GM12878 (cell line): ENCODE data around the gene STX19. TPM values are rescaled to one million over a fixed set of nuclear protein-coding genes. Genes with fewer than 3 reads are reported as not detected.

Source experiments
- ATAC-seq: fragments of 200-7000 bp; cut with Tn5 transposase; 3 replicates; pipeline ENCODE4 v1.9.1; 2020; ENCODE audit warnings: mild to moderate bottlenecking, moderate library complexity
- BruUV-seq: library from RNA; stranded (reverse); fragments of 400-500 nt; replicated peaks from 2 replicates; lab custom pipeline; 2021; lab: Mats Ljungman, UMichigan
- CTCF ChIA-PET: fragments of 300-600 bp; sonication (Branson Sonifier 250); formaldehyde crosslinking; extraction: SDS; loops from one replicate; lab custom pipeline; 2021; ENCODE audit warnings: inconsistent platforms; lab: Yijun Ruan, JAX
- POLR2A ChIA-PET: fragments of 350-600 bp; formaldehyde crosslinking; extraction: SDS; loops from one replicate; lab custom pipeline; 2021; ENCODE audit warnings: inconsistent platforms; lab: Charles Lee
- RAD21 ChIA-PET: fragments of 300-600 bp; sonication (Branson Sonifier 250); formaldehyde crosslinking; loops from one replicate; lab custom pipeline; 2023; ENCODE audit warnings: antibody characterized with exemption; ENCODE audit not compliant: unreplicated experiment; lab: Charles Lee
- SMC1A ChIA-PET: fragments of 300-600 bp; sonication (Branson Sonifier 250); formaldehyde crosslinking; loops from one replicate; lab custom pipeline; 2023; ENCODE audit not compliant: unreplicated experiment, uncharacterized antibody; lab: Charles Lee
- DNase-seq: peaks from one replicate; pipeline ENCODE4 v3.0.0-alpha.2; 2011; ENCODE audit warnings: low read depth, low spot score
- FAIRE-seq: peaks from 3 replicates; lab custom pipeline; 2011; peaks lifted over from hg19 to GRCh38; lab: Jason Lieb, UNC
- H2AFZ ChIP-seq: 2 replicates; pipeline ENCODE4 v1.6.0; 2011; ENCODE audit warnings: low read depth, low read length, control low read depth; ENCODE audit not compliant: control insufficient read depth
- H3K27ac ChIP-seq: 2 replicates; pipeline ENCODE4 v1.5.1; 2011; ENCODE audit warnings: control low read depth; ENCODE audit not compliant: control insufficient read depth, insufficient read depth
- H3K27me3 ChIP-seq, 2 experiments: replicated peaks in 1 of 2; 2 replicates each; pipeline versions ENCODE4 v1.6.0 to v1.6.1; 2011; ENCODE audit warnings: low read length in 1 of 2; ENCODE audit not compliant: control insufficient read depth in 2 of 2, insufficient read depth in 2 of 2
- H3K36me3 ChIP-seq, 2 experiments: 2 replicates each; pipeline ENCODE4 v1.5.1; 2011; ENCODE audit warnings: low read length in 1 of 2; ENCODE audit not compliant: control insufficient read depth in 2 of 2, insufficient read depth in 2 of 2
- H3K4me1 ChIP-seq: 2 replicates; pipeline ENCODE4 v1.6.1; 2011; ENCODE audit warnings: mild to moderate bottlenecking, low read length, moderate library complexity, mixed read lengths; ENCODE audit not compliant: control insufficient read depth, insufficient read depth
- H3K4me2 ChIP-seq: 2 replicates; pipeline ENCODE4 v1.6.0; 2011; ENCODE audit warnings: control low read depth; ENCODE audit not compliant: control insufficient read depth, insufficient read depth
- H3K4me3 ChIP-seq: fragments of 200-600 bp; sonication (generic); 2 replicates; pipeline ENCODE4 v1.5.1; 2016
- H3K79me2 ChIP-seq: 2 replicates; pipeline ENCODE4 v1.6.0; 2011; ENCODE audit warnings: low read length; ENCODE audit not compliant: control insufficient read depth, insufficient read depth
- H3K9ac ChIP-seq: 2 replicates; pipeline ENCODE4 v1.8.0; 2011; ENCODE audit warnings: low read length, control low read depth, mixed read lengths; ENCODE audit not compliant: control insufficient read depth, insufficient read depth
- H3K9me3 ChIP-seq: replicated peaks from 3 replicates; pipeline ENCODE4 v1.5.1; 2011; ENCODE audit warnings: mild to moderate bottlenecking, low read length; ENCODE audit not compliant: control insufficient read depth, insufficient read depth
- H4K20me1 ChIP-seq: 2 replicates; pipeline ENCODE4 v1.6.0; 2011; ENCODE audit not compliant: control insufficient read depth, insufficient read depth
- ATF7 ChIP-seq: fragments of 450-650 bp; IDR thresholded peaks from 2 replicates; pipeline ENCODE4 v1.6.1; 2016; ENCODE audit warnings: low read depth, mild to moderate bottlenecking
- BMI1 ChIP-seq: fragments of 450-650 bp; IDR thresholded peaks from 2 replicates; pipeline ENCODE4 v1.6.1; 2016; ENCODE audit warnings: mild to moderate bottlenecking, moderate library complexity, borderline replicate concordance
- CBX3 ChIP-seq: fragments of 200-600 bp; sonication (generic); IDR thresholded peaks from 2 replicates; pipeline ENCODE4 v1.6.1; 2016; ENCODE audit warnings: low read depth, borderline replicate concordance
- EP300 ChIP-seq, 2 experiments: fragments of 150-350 bp in 1 of 2; IDR thresholded peaks; 2 replicates each; pipeline ENCODE4 v1.6.1; 2011 to 2012; ENCODE audit warnings: low read depth in 2 of 2, low read length in 2 of 2, borderline replicate concordance in 1 of 2, improper control_type of control experiment in 1 of 2, inconsistent platforms in 1 of 2; ENCODE audit not compliant: control insufficient read depth in 1 of 2
- HDGF ChIP-seq: fragments of 450-650 bp; IDR thresholded peaks from 2 replicates; pipeline ENCODE4 v1.6.1; 2016; ENCODE audit warnings: antibody characterized with exemption
- JUNB ChIP-seq: IDR thresholded peaks from 2 replicates; pipeline ENCODE4 v1.6.1; 2016; ENCODE audit warnings: antibody characterized with exemption, mild to moderate bottlenecking
- LARP7 ChIP-seq: fragments of 450-650 bp; IDR thresholded peaks from 2 replicates; pipeline ENCODE4 v1.6.1; 2017; ENCODE audit warnings: mild to moderate bottlenecking
- NBN ChIP-seq: fragments of 450-650 bp; IDR thresholded peaks from 2 replicates; pipeline ENCODE4 v1.6.1; 2016
- NR2C1 ChIP-seq: fragments of 450-650 bp; IDR thresholded peaks from 2 replicates; pipeline ENCODE4 v1.6.1; 2017; ENCODE audit warnings: antibody characterized with exemption, mild to moderate bottlenecking, moderate library complexity
- NRF1 ChIP-seq: conservative IDR thresholded peaks from 2 replicates; pipeline ENCODE4 v1.6.1; 2011; ENCODE audit warnings: mild to moderate bottlenecking, low read depth, low read length, improper control_type of control experiment
- SMC3 ChIP-seq: IDR thresholded peaks from 2 replicates; pipeline ENCODE4 v1.6.1; 2011; ENCODE audit warnings: low read length, improper control_type of control experiment, borderline replicate concordance
- SREBF2 ChIP-seq: IDR thresholded peaks from 2 replicates; pipeline ENCODE4 v1.6.1; 2012; ENCODE audit warnings: mild to moderate bottlenecking, low read length
- YY1 ChIP-seq: IDR thresholded peaks from 2 replicates; pipeline ENCODE4 v1.6.1; 2011; ENCODE audit warnings: low read depth, mild to moderate bottlenecking, low read length
- ZBTB33 ChIP-seq: fragments of 450-650 bp; IDR thresholded peaks from 2 replicates; pipeline ENCODE4 v1.6.1; 2017; ENCODE audit warnings: mild to moderate bottlenecking
- WGBS: methylation state at CpG from one replicate; pipeline ENCODE4 v1.1.6; 2016; ENCODE audit warnings: low lambda C conversion rate; ENCODE audit not compliant: insufficient replicate concordance, insufficient coverage; ENCODE audit errors: missing lambda C conversion rate; 5-methylcytosine and 5-hydroxymethylcytosine counted together
- in situ Hi-C: fragments of 300-500 bp; cut with MboI; formaldehyde crosslinking; loops from 9 replicates; pipeline ENCODE4 v1.14.3; 2018; ENCODE audit warnings: mixed read lengths
- intact Hi-C: fragments of 100-400 bp; cut with micrococcal nuclease; formaldehyde crosslinking; loops from one replicate; pipeline ENCODE4 v1.14.2; 2022; ENCODE audit not compliant: unreplicated experiment
- polyA plus RNA-seq, 11 experiments: library from polyadenylated mRNA; depleted of rRNA in 4 of 11; unstranded in 6 of 11; stranded (reverse) in 5 of 11; fragments of >200 nt; fragmentation: Nextera tagmentation in 4 of 11; fragmentation: Illumina TruSeq in 1 of 11; extraction: Ambion mirVana in 4 of 11; extraction: Trizol in 1 of 11; gene quantifications; 1 replicate in 1 of 11; 2 replicates in 10 of 11; pipeline versions ENCODE4 v1.2.1 to v1.2.3, GENCODE V29; 2011 to 2016; ENCODE audit warnings: inconsistent platforms in 2 of 11, missing spikeins in 2 of 11, low read depth in 1 of 11
- total RNA-seq, 4 experiments: library from RNA; depleted of rRNA in 3 of 4; stranded (reverse); fragments of >200 nt in 3 of 4; fragmentation: Illumina TruSeq in 1 of 4; extraction: Trizol in 1 of 4; gene quantifications; 2 replicates each; pipeline versions ENCODE4 v1.2.1 to v1.2.3, GENCODE V29; 2013 to 2021
- TF ChIP-seq, protein P1 (sequence below): fragments of 450-650 bp; IDR thresholded peaks from 2 replicates; pipeline ENCODE4 v1.6.1; 2017; ENCODE audit warnings: borderline replicate concordance
- TF ChIP-seq, protein P2 (sequence below): fragments of 450-650 bp; IDR thresholded peaks from 2 replicates; pipeline ENCODE4 v1.6.1; 2017; ENCODE audit warnings: low read depth, mild to moderate bottlenecking, moderate library complexity
- TF ChIP-seq, protein P3 (sequence below): IDR thresholded peaks from 2 replicates; pipeline ENCODE4 v1.6.1; 2012; ENCODE audit warnings: low read depth, low read length, improper control_type of control experiment

The STX19 gene
- total and polyA plus RNA-seq, 10 of the 15 experiments (the other 5 are each of a cell fraction or from before 2014, with no cell fraction given) = 0.10 to 0.14 (median 0.11) TPM; not detected in 7

DNA sequence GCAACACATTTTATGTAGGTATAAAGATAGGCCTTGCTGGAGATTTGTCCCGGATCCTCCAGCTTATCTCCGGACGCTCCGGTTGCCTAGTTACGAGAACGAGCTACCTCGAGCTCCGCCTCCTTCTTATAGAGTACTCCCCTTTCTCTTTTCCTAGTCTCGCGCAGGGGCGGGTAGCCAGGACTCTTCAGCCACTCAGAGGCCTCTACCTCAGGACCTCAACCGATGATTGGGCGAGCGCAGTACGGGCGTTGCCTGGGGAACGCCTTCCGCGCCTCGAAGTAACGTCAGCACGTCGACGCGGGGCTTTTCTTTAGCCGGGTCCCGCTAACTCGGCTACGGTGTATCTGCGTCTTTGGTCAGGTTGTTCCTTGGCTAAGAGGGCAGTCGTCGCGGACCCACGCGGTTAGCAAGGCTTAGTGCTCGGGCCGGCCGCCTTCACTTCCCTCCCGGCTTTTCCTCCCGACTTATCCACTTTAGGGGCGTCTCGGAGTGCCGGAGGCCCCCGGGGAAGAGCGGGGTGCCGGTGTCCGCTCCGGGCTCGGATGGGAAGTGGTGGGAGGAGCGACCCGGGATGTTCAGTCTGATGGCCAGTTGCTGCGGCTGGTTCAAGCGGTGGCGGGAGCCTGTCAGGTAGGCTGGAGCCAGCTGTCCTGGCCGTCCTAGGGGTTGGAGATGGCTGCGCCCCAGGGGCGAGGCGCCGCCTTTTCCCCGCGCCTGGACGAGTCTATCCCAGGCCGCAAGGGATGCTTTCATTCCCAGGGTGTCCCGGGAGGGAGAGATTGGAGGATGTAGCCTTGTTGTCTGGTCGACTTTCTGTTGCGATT, 48.3 kb downstream of the STX19 start, which contains the start of gene ARL13B:
TSS of gene ARL13B (plus strand) at position 306 of the 827 bp plus-strand sequence. CDS start at position 575, 269 bp downstream.
- TSS peak; percentile 71 for BruUV-seq
- TF ChIP-seq JUNB = no peak
- TF ChIP-seq, protein P1, sequence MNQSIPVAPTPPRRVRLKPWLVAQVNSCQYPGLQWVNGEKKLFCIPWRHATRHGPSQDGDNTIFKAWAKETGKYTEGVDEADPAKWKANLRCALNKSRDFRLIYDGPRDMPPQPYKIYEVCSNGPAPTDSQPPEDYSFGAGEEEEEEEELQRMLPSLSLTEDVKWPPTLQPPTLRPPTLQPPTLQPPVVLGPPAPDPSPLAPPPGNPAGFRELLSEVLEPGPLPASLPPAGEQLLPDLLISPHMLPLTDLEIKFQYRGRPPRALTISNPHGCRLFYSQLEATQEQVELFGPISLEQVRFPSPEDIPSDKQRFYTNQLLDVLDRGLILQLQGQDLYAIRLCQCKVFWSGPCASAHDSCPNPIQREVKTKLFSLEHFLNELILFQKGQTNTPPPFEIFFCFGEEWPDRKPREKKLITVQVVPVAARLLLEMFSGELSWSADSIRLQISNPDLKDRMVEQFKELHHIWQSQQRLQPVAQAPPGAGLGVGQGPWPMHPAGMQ = no peak
- no peak for TF ChIP-seq EP300 (IDR thresholded peaks at IDR 0.05; ENCODE audit: borderline replicate concordance in 1 of 2, control insufficient read depth in 1 of 2, low read depth in 2 of 2, low read length in 2 of 2)
- no peak for TF ChIP-seq SREBF2
- TF ChIP-seq ATF7 = peak; percentile 44; the same call in 1 of the 2 replicates
- TF ChIP-seq, protein P2, sequence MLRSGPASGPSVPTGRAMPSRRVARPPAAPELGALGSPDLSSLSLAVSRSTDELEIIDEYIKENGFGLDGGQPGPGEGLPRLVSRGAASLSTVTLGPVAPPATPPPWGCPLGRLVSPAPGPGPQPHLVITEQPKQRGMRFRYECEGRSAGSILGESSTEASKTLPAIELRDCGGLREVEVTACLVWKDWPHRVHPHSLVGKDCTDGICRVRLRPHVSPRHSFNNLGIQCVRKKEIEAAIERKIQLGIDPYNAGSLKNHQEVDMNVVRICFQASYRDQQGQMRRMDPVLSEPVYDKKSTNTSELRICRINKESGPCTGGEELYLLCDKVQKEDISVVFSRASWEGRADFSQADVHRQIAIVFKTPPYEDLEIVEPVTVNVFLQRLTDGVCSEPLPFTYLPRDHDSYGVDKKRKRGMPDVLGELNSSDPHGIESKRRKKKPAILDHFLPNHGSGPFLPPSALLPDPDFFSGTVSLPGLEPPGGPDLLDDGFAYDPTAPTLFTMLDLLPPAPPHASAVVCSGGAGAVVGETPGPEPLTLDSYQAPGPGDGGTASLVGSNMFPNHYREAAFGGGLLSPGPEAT = peak; percentile 26; the same call in 1 of the 2 replicates
- peak; percentile 55; the same call in 1 of the 2 replicates for TF ChIP-seq LARP7
- TF ChIP-seq NBN = peak; percentile 59; the same call in 1 of the 2 replicates
- no peak for TF ChIP-seq SMC3
- no peak for TF ChIP-seq CBX3
- no peak; the same call in 1 of the 2 replicates for TF ChIP-seq YY1
- TF ChIP-seq BMI1 = peak; percentile 94
- TF ChIP-seq, protein P3, sequence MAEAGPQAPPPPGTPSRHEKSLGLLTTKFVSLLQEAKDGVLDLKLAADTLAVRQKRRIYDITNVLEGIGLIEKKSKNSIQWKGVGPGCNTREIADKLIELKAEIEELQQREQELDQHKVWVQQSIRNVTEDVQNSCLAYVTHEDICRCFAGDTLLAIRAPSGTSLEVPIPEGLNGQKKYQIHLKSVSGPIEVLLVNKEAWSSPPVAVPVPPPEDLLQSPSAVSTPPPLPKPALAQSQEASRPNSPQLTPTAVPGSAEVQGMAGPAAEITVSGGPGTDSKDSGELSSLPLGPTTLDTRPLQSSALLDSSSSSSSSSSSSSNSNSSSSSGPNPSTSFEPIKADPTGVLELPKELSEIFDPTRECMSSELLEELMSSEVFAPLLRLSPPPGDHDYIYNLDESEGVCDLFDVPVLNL = 0 out of 2 replicates have a peak, but pooled peaks have one; percentile 46
- TF ChIP-seq ZBTB33 = no peak
- TF ChIP-seq NR2C1 = no peak
- TF ChIP-seq NRF1 = peak; percentile 40
- 0 out of 2 replicates have a peak, but pooled peaks have one; percentile 30 for TF ChIP-seq HDGF

More for the DNA sequence above, 48.3 kb downstream of the STX19 start, which contains the start of gene ARL13B:
- peak within 1 kb of the TSS; percentile 82 for H3K4me3 ChIP-seq
- H3K36me3 ChIP-seq = no peaks in the 10 kb centered on the region
- peak within 1 kb of the TSS; percentile 83 for H3K9ac ChIP-seq
- ChIA-PET RAD21 (interaction anchor here (0.9 to 1.0 kb wide), 2 partner anchors 89 to 92 kb away, joined by 4 read pairs; no protein-coding TSS in a partner anchor), POLR2A (interaction anchor here (0.6 to 1.2 kb wide), 3 partner anchors 13 to 83 kb away, joined by 3 read pairs; partner anchors contain the start of genes DHFR2 and NSUN3), CTCF (interaction anchor here (0.6 to 2.9 kb wide), 7 partner anchors 9 to 122 kb away, joined by 3 to 12 read pairs (median 4); no protein-coding TSS in a partner anchor), SMC1A (interaction anchor here (1.0 to 2.2 kb wide), 5 partner anchors 8 to 90 kb away, joined by 3 to 6 read pairs (median 4); partner anchors contain the start of genes DHFR2 and NSUN3)
- no peaks in the 10 kb centered on the region for H3K27me3 ChIP-seq
- FAIRE-seq = peak; percentile 93
- no peaks in the 10 kb centered on the region for H3K4me1 ChIP-seq
- peak within 1 kb of the TSS; percentile 90 for H2AFZ ChIP-seq
- H3K79me2 ChIP-seq = peaks cover 3% of the 10 kb centered on the region
- H3K4me2 ChIP-seq = peak within 1 kb of the TSS; percentile 80
- no peaks in the 10 kb centered on the region for H3K9me3 ChIP-seq
- peak; percentile 100 for ATAC-seq
- in situ Hi-C loops = no loop called here
- intact Hi-C loops = no loop called here
- no peaks in the 10 kb centered on the region for H4K20me1 ChIP-seq
- H3K27ac ChIP-seq = peak within 1 kb of the TSS; percentile 67
- 1% methylated on average over 63 of the region's 66 CpGs for WGBS
- DNase-seq = peak; percentile 90
